ENCODE results near the gene INHBE. TPM values are rescaled to one million over a fixed set of nuclear protein-coding genes. Genes with fewer than 3 reads are reported as not detected.
"Not testable (repeated sequence)": the region's sequence is repeated elsewhere in the genome, so short reads cannot be mapped to it uniquely, and the experiment has no call there.

The INHBE gene
- polyA plus RNA-seq, 1 donor from 2014 or later: 2.3 TPM

GRCh38 chr12:57419495-57419894 is 35.6 kb upstream of the INHBE start:
- Histone ChIP-seq H3K4me2 (ENCODE audit: low read length) (no peak overlapping the region), H3K9me3 (ENCODE audit: low read length) (no peaks in the 10 kb centered on the region), H3K27ac (ENCODE audit: low read length) (no peak overlapping the region), H3K9me2 (ENCODE audit: insufficient read depth, low read length) (no peaks in the 10 kb centered on the region), H4K20me1 (ENCODE audit: insufficient read depth) (no peaks in the 10 kb centered on the region), H2AFZ (ENCODE audit: low read depth, low read length) (no peak overlapping the region), H3F3A (ENCODE audit: insufficient read depth, low read length, poor library complexity, severe bottlenecking) (no peaks in the 10 kb centered on the region), H3K9ac (ENCODE audit: low read length) (no peak overlapping the region), H3K79me2 (replicated peaks; ENCODE audit: insufficient read depth, low read length) (peaks cover 6% of the 10 kb centered on the region), H3K4me3 (ENCODE audit: low read length) (no peak overlapping the region), H3K27me3 (ENCODE audit: insufficient read depth, low read depth, low read length) (no peaks in the 10 kb centered on the region), H3K36me3 (ENCODE audit: insufficient read depth, low read length) (no peaks in the 10 kb centered on the region)
- no peak for TF ChIP-seq MXI1 (conservative IDR thresholded peaks at IDR 0.05; ENCODE audit: poor library complexity, severe bottlenecking)
- TF ChIP-seq EP300 (conservative IDR thresholded peaks at IDR 0.05; ENCODE audit: poor library complexity, severe bottlenecking): no peak
- TF ChIP-seq SMC3 (conservative IDR thresholded peaks at IDR 0.05; ENCODE audit: poor library complexity): no peak
- no peak for TF ChIP-seq RAD21 (conservative IDR thresholded peaks at IDR 0.05)
- no peak for TF ChIP-seq POLR2AphosphoS5 (IDR thresholded peaks at IDR 0.05)

- Histone ChIP-seq H3K27me3 (ENCODE audit: insufficient read depth, low read depth, low read length) (no peaks in the 10 kb centered on the region), H3K4me2 (ENCODE audit: low read length) (no peak overlapping the region), H3K9me3 (ENCODE audit: low read length) (no peaks in the 10 kb centered on the region), H3K27ac (ENCODE audit: low read length) (no peak overlapping the region), H3K9me2 (ENCODE audit: insufficient read depth, low read length) (no peaks in the 10 kb centered on the region), H3K79me2 (replicated peaks; ENCODE audit: insufficient read depth, low read length) (peaks cover 10% of the 10 kb centered on the region), H3K36me3 (ENCODE audit: insufficient read depth, low read length) (no peaks in the 10 kb centered on the region), H4K20me1 (ENCODE audit: insufficient read depth) (no peaks in the 10 kb centered on the region), H3F3A (ENCODE audit: insufficient read depth, low read length, poor library complexity, severe bottlenecking) (no peaks in the 10 kb centered on the region), H2AFZ (ENCODE audit: low read depth, low read length) (no peak overlapping the region), H3K4me3 (ENCODE audit: low read length) (no peak overlapping the region), H3K9ac (ENCODE audit: low read length) (no peak overlapping the region)
- TF ChIP-seq EP300 (conservative IDR thresholded peaks at IDR 0.05; ENCODE audit: poor library complexity, severe bottlenecking) (no peak), TAF1 (IDR thresholded peaks at IDR 0.05; ENCODE audit: low read depth) (no peak), MXI1 (conservative IDR thresholded peaks at IDR 0.05; ENCODE audit: poor library complexity, severe bottlenecking) (no peak), CTCF (IDR thresholded peaks at IDR 0.05; ENCODE audit: poor library complexity, severe bottlenecking) (no peak), REST (IDR thresholded peaks at IDR 0.05; ENCODE audit: borderline replicate concordance) (no peak)
Measured at GRCh38 chr12:57420482-57420881, 34.6 kb upstream of the INHBE start.

GRCh38 chr12:57426948-57427347 is 28.2 kb upstream of the INHBE start:
- H3K9ac ChIP-seq (ENCODE audit: low read length); H3K27ac ChIP-seq (ENCODE audit: low read length); H3K9me2 ChIP-seq (ENCODE audit: insufficient read depth, low read length); H3K36me3 ChIP-seq (ENCODE audit: insufficient read depth, low read length); H3F3A ChIP-seq (ENCODE audit: insufficient read depth, low read length, poor library complexity, severe bottlenecking); H2AFZ ChIP-seq (ENCODE audit: low read depth, low read length); H4K20me1 ChIP-seq (ENCODE audit: insufficient read depth); H3K4me3 ChIP-seq (ENCODE audit: low read length); H3K27me3 ChIP-seq (ENCODE audit: insufficient read depth, low read depth, low read length); H3K9me3 ChIP-seq (ENCODE audit: low read length); H3K4me2 ChIP-seq (ENCODE audit: low read length): not testable (repeated sequence)
- H3K79me2 ChIP-seq (replicated peaks; ENCODE audit: insufficient read depth, low read length): peaks cover 20% of the 10 kb centered on the region

All from neural cell (in vitro differentiated cells).